K562 (cell line): ENCODE data around the gene NR3C2. TPM values are rescaled to one million over a fixed set of nuclear protein-coding genes. Genes with fewer than 3 reads are reported as not detected.

Source experiments
- ATAC-seq: fragments of 200-7000 bp; cut with Tn5 transposase; 3 replicates; pipeline ENCODE4 v1.9.1; 2020; ENCODE audit warnings: moderate library complexity
- BruUV-seq: library from RNA; stranded (reverse); fragments of 400-500 nt; replicated peaks from 2 replicates; lab custom pipeline; 2021; lab: Mats Ljungman, UMichigan
- CTCF ChIA-PET: fragments of 300-600 bp; formaldehyde crosslinking; extraction: SDS; loops from one replicate; lab custom pipeline; 2021; ENCODE audit warnings: low intra/inter-chr PET ratio; lab: Yijun Ruan, JAX
- POLR2A ChIA-PET: fragments of 300-600, 350-650 bp; sonication (Branson Sonifier 250); formaldehyde crosslinking; extraction: SDS; loops from one replicate; lab custom pipeline; 2021; ENCODE audit warnings: antibody characterized with exemption, inconsistent platforms; lab: Yijun Ruan, JAX
- DNase-seq, 4 experiments: peaks; one replicate each; pipeline versions ENCODE4 v3.0.0 to v3.0.0-alpha.2; 2011 to 2018; ENCODE audit warnings: low spot score in 3 of 4, mixed read lengths in 3 of 4; ENCODE audit errors: extremely low read depth in 1 of 4
- FAIRE-seq: peaks from 2 replicates; lab custom pipeline; 2011; peaks lifted over from hg19 to GRCh38; lab: Jason Lieb, UNC
- H2AFZ ChIP-seq: 2 replicates; pipeline ENCODE4 v1.6.0; 2011; ENCODE audit warnings: low read depth, low read length, control low read depth, inconsistent platforms
- H3K27ac ChIP-seq: fragments of 200-600 bp; 3 replicates; pipeline ENCODE4 v1.8.0; 2011; ENCODE audit warnings: low read depth, mild to moderate bottlenecking, control low read depth, inconsistent platforms, low read length, moderate library complexity, mixed read lengths; ENCODE audit errors: extremely low read depth
- H3K27me3 ChIP-seq, 2 experiments: fragments of 300-600 bp in 1 of 2; 2 replicates in 1 of 2; 3 replicates in 1 of 2; pipeline versions ENCODE4 v1.6.0 to v1.8.0; 2011; ENCODE audit warnings: inconsistent platforms in 2 of 2, low read length in 2 of 2, mild to moderate bottlenecking in 1 of 2, mixed read lengths in 1 of 2, moderate library complexity in 1 of 2; ENCODE audit not compliant: control insufficient read depth in 2 of 2, insufficient read depth in 2 of 2
- H3K36me3 ChIP-seq: fragments of 300-600 bp; 3 replicates; pipeline ENCODE4 v1.8.0; 2011; ENCODE audit warnings: mild to moderate bottlenecking, low read length, inconsistent platforms; ENCODE audit not compliant: control insufficient read depth, insufficient read depth
- H3K4me1 ChIP-seq, 2 experiments: fragments of 200-600 bp in 1 of 2; replicated peaks in 1 of 2; 2 replicates in 1 of 2; 3 replicates in 1 of 2; pipeline versions ENCODE4 v1.5.1 to v1.8.0; 2011; ENCODE audit warnings: inconsistent platforms in 2 of 2, low read length in 2 of 2, mild to moderate bottlenecking in 1 of 2, mixed read lengths in 1 of 2, moderate library complexity in 1 of 2; ENCODE audit not compliant: control insufficient read depth in 2 of 2, insufficient read depth in 2 of 2
- H3K4me2 ChIP-seq: 2 replicates; pipeline ENCODE4 v1.6.1; 2011; ENCODE audit warnings: low read length, control low read depth, inconsistent platforms, mixed read lengths; ENCODE audit not compliant: insufficient read depth
- H3K4me3 ChIP-seq: fragments of 200-600 bp; sonication (generic), shearing (Covaris generic); 2 replicates; pipeline ENCODE4 v1.5.1; 2016; ENCODE audit warnings: control low read depth, inconsistent platforms
- H3K79me2 ChIP-seq: fragments of 200-600 bp; 3 replicates; pipeline ENCODE4 v1.8.0; 2011; ENCODE audit warnings: low read length, inconsistent platforms; ENCODE audit not compliant: control insufficient read depth, insufficient read depth
- H3K9ac ChIP-seq, 2 experiments: 2 replicates each; pipeline versions ENCODE4 v1.6.0 to v1.6.1; 2011; ENCODE audit warnings: low read depth in 2 of 2, low read length in 2 of 2, control low read depth in 1 of 2, inconsistent platforms in 1 of 2, mild to moderate bottlenecking in 1 of 2, mixed read lengths in 1 of 2; ENCODE audit not compliant: insufficient read depth in 1 of 2
- H3K9me1 ChIP-seq: one replicate; pipeline ENCODE4 v1.6.0; 2011; ENCODE audit warnings: inconsistent platforms, mild to moderate bottlenecking, low read length, moderate library complexity; ENCODE audit not compliant: control insufficient read depth, insufficient read depth
- H3K9me3 ChIP-seq: replicated peaks from 2 replicates; pipeline ENCODE4 v1.5.1; 2011; ENCODE audit warnings: low read depth, low read length, inconsistent platforms; ENCODE audit not compliant: control insufficient read depth, insufficient read depth
- H4K20me1 ChIP-seq: replicated peaks from 2 replicates; pipeline ENCODE4 v1.6.1; 2011; ENCODE audit warnings: low read length, inconsistent platforms, mixed read lengths; ENCODE audit not compliant: control insufficient read depth, insufficient read depth
- BDP1 ChIP-seq: IDR thresholded peaks from 3 replicates; pipeline ENCODE4 v1.6.1; 2011; ENCODE audit not compliant: insufficient read length, insufficient read depth
- BRF1 ChIP-seq: IDR thresholded peaks from 3 replicates; pipeline ENCODE4 v1.6.1; 2011; ENCODE audit warnings: borderline replicate concordance, mild to moderate bottlenecking; ENCODE audit not compliant: insufficient read length; ENCODE audit errors: extremely low read depth
- HNRNPLL ChIP-seq: fragments of 200-400 bp; formaldehyde crosslinking; IDR thresholded peaks from 2 replicates; pipeline ENCODE4 v1.6.1; 2017; ENCODE audit warnings: low read length, low read depth, mild to moderate bottlenecking; ENCODE audit not compliant: poor library complexity, severe bottlenecking
- HSF4 ChIP-seq: fragments of 250-450 bp; sonication (Bioruptor Pico); IDR thresholded peaks from 2 replicates; pipeline ENCODE4 v2.1.2; 2022; ENCODE audit warnings: mild to moderate bottlenecking, moderate library complexity, borderline replicate concordance
- MYNN ChIP-seq, 2 experiments: sonication (generic); formaldehyde crosslinking in 1 of 2; IDR thresholded peaks; 2 replicates each; pipeline versions ENCODE4 v1.5.0 to v1.6.1; 2016 to 2020; ENCODE audit warnings: antibody characterized with exemption in 1 of 2, missing genetic modification reagents in 1 of 2
- NFE2L1 ChIP-seq: fragments of 450-650 bp; IDR thresholded peaks from 2 replicates; pipeline ENCODE4 v1.6.1; 2016; ENCODE audit warnings: missing genetic modification characterization, low read depth, mild to moderate bottlenecking, missing compliant biosample characterization, moderate library complexity, borderline replicate concordance
- RBFOX2 ChIP-seq: fragments of 200-400 bp; formaldehyde crosslinking; IDR thresholded peaks from 2 replicates; pipeline ENCODE4 v1.6.1; 2017; ENCODE audit warnings: low read depth, mild to moderate bottlenecking, low read length, moderate library complexity
- SAFB ChIP-seq: fragments of 200-400 bp; formaldehyde crosslinking; IDR thresholded peaks from 2 replicates; pipeline ENCODE4 v1.6.1; 2017; ENCODE audit warnings: low read depth, low read length, borderline replicate concordance
- SAP30 ChIP-seq: fragments of 200-600 bp; sonication (generic); IDR thresholded peaks from 2 replicates; pipeline ENCODE4 v1.6.1; 2012; ENCODE audit warnings: borderline replicate concordance, low read depth, mild to moderate bottlenecking, moderate library complexity, low read length, control low read depth, inconsistent platforms; ENCODE audit not compliant: insufficient read depth, poor library complexity, severe bottlenecking
- ZNF263 ChIP-seq: sonication (generic); formaldehyde crosslinking; IDR thresholded peaks from 2 replicates; pipeline ENCODE4 v1.8.0; 2022; ENCODE audit warnings: mild to moderate bottlenecking, missing genetic modification reagents, borderline replicate concordance
- ZNF561 ChIP-seq: fragments of 450-650 bp; formaldehyde crosslinking; conservative IDR thresholded peaks from 2 replicates; pipeline ENCODE4 v1.4.0; 2020; ENCODE audit warnings: mild to moderate bottlenecking, moderate library complexity
- WGBS: fragments of 100-300 bp; shearing (Covaris generic); methylation state at CpG from one replicate; pipeline ENCODE4 v1.1.6; 2016; ENCODE audit warnings: low coverage, mixed read lengths; ENCODE audit not compliant: insufficient coverage; ENCODE audit errors: missing lambda C conversion rate; 5-methylcytosine and 5-hydroxymethylcytosine counted together
- in situ Hi-C: fragments of 300-500 bp; cut with MboI; formaldehyde crosslinking; loops from 4 replicates; pipeline ENCODE4 v1.15.0; 2018; ENCODE audit warnings: inconsistent platforms, mixed read lengths
- intact Hi-C: fragments of 100-400 bp; cut with micrococcal nuclease; formaldehyde crosslinking; loops from 2 replicates; pipeline ENCODE4 v1.14.2; 2022
- polyA plus RNA-seq, 8 experiments: library from polyadenylated mRNA; depleted of rRNA in 4 of 8; stranded (reverse) in 5 of 8; unstranded in 3 of 8; fragments of >200 nt; fragmentation: Nextera tagmentation in 2 of 8; fragmentation: Illumina TruSeq in 1 of 8; extraction: Ambion mirVana in 2 of 8; extraction: Trizol in 1 of 8; gene quantifications; 2 replicates each; pipeline versions ENCODE4 v1.2.1 to v1.2.3, GENCODE V29; 2011 to 2014; ENCODE audit warnings: inconsistent platforms in 1 of 8, missing spikeins in 1 of 8
- total RNA-seq, 7 experiments: library from RNA; depleted of rRNA in 6 of 7; stranded (reverse); fragments of >200 nt in 6 of 7; fragmentation: Illumina TruSeq in 2 of 7; extraction: Trizol in 2 of 7; gene quantifications; 2 replicates each; pipeline versions ENCODE4 v1.2.1 to v1.2.3, GENCODE V29; 2011 to 2021; ENCODE audit warnings: low replicate concordance in 1 of 7
- TF ChIP-seq, protein P1 (sequence below): fragments of 250-450 bp; sonication (Bioruptor Pico); IDR thresholded peaks from 2 replicates; pipeline ENCODE4 v1.4.0; 2020; ENCODE audit warnings: mild to moderate bottlenecking
- TF ChIP-seq, protein P2 (sequence below), 2 experiments: IDR thresholded peaks in 1 of 2; conservative IDR thresholded peaks in 1 of 2; 2 replicates each; pipeline ENCODE4 v1.6.1; 2016; ENCODE audit warnings: low read depth in 2 of 2, mild to moderate bottlenecking in 1 of 2, missing compliant biosample characterization in 1 of 2, missing genetic modification characterization in 1 of 2, moderate library complexity in 1 of 2
- TF ChIP-seq, protein P3 (sequence below): fragments of 450-650 bp; formaldehyde crosslinking; IDR thresholded peaks from 2 replicates; pipeline ENCODE4 v1.4.0; 2020; ENCODE audit warnings: mild to moderate bottlenecking
- TF ChIP-seq, protein P4 (sequence below): fragments of 250-450 bp; sonication (Bioruptor Pico); IDR thresholded peaks from 2 replicates; pipeline ENCODE4 v1.8.0; 2021; ENCODE audit warnings: mild to moderate bottlenecking, moderate library complexity

Gene NR3C2
- total and polyA plus RNA-seq, 9 of the 15 experiments (the other 6 are each of a cell fraction or from before 2014, with no cell fraction given): 0.01 to 0.28 (median 0.16) TPM; not detected in 2

DNA sequence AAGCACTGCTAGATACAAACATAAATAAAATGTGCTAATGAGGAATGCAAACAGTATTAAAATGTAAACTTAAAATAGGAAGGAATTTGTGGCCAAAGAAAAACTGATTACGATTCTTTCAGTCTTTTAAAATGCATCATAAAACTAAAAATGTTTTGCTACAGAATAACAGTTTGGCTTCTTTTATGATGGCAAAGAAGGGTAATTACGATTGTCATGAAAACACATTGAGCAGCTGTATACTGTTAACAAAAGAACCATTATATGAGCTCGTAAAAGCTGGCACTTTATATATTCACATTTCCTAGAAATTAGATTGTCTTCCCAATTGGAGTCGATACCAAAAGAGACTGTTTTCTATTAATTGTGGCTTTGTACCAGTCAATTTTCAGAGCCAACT, 290.4 kb downstream of the NR3C2 start:
- no peak overlapping the region for H2AFZ ChIP-seq
- H3K4me2 ChIP-seq: no peak overlapping the region
- H3K27me3 ChIP-seq: no peaks in the 10 kb centered on the region
- no peak for FAIRE-seq
- ATAC-seq: no peak
- intact Hi-C loops: no loop called here
- no peak overlapping the region for H3K27ac ChIP-seq
- BruUV-seq: no TSS peak
- DNase-seq: no peak
- no peaks in the 10 kb centered on the region for H3K9me1 ChIP-seq
- in situ Hi-C loops: no loop called here
- no peak overlapping the region for H3K4me3 ChIP-seq
- no peak overlapping the region for H3K9ac ChIP-seq
- H4K20me1 ChIP-seq: no peaks in the 10 kb centered on the region
- H3K36me3 ChIP-seq: no peaks in the 10 kb centered on the region
- no peaks in the 10 kb centered on the region for H3K4me1 ChIP-seq
- POLR2A ChIA-PET: no interaction called here
- H3K79me2 ChIP-seq: no peaks in the 10 kb centered on the region
- H3K9me3 ChIP-seq: no peaks in the 10 kb centered on the region
- CTCF ChIA-PET: no interaction called here
- 3% methylated on average over 4 of the region's 4 CpGs for WGBS
- no peak for TF ChIP-seq ZNF263
- TF ChIP-seq, protein P1, sequence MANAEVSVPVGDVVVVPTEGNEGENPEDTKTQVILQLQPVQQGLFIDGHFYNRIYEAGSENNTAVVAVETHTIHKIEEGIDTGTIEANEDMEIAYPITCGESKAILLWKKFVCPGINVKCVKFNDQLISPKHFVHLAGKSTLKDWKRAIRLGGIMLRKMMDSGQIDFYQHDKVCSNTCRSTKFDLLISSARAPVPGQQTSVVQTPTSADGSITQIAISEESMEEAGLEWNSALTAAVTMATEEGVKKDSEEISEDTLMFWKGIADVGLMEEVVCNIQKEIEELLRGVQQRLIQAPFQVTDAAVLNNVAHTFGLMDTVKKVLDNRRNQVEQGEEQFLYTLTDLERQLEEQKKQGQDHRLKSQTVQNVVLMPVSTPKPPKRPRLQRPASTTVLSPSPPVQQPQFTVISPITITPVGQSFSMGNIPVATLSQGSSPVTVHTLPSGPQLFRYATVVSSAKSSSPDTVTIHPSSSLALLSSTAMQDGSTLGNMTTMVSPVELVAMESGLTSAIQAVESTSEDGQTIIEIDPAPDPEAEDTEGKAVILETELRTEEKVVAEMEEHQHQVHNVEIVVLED (CRISPR knock-in tag): no peak
- TF ChIP-seq SAP30: no peak
- no peak for TF ChIP-seq HNRNPLL
- TF ChIP-seq ZNF561 (CRISPR knock-in tag): no peak
- TF ChIP-seq NFE2L1 (tag): no peak
- TF ChIP-seq, protein P2, sequence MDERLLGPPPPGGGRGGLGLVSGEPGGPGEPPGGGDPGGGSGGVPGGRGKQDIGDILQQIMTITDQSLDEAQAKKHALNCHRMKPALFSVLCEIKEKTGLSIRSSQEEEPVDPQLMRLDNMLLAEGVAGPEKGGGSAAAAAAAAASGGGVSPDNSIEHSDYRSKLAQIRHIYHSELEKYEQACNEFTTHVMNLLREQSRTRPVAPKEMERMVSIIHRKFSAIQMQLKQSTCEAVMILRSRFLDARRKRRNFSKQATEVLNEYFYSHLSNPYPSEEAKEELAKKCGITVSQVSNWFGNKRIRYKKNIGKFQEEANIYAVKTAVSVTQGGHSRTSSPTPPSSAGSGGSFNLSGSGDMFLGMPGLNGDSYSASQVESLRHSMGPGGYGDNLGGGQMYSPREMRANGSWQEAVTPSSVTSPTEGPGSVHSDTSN (CRISPR knock-in tag; IDR thresholded peaks at IDR 0.05; ENCODE audit: low read depth): no peak
- TF ChIP-seq, protein P2 (tag; conservative IDR thresholded peaks at IDR 0.05; ENCODE audit: low read depth): no peak
- TF ChIP-seq SAFB: no peak
- TF ChIP-seq HSF4 (CRISPR knock-in tag): no peak
- TF ChIP-seq, protein P3, sequence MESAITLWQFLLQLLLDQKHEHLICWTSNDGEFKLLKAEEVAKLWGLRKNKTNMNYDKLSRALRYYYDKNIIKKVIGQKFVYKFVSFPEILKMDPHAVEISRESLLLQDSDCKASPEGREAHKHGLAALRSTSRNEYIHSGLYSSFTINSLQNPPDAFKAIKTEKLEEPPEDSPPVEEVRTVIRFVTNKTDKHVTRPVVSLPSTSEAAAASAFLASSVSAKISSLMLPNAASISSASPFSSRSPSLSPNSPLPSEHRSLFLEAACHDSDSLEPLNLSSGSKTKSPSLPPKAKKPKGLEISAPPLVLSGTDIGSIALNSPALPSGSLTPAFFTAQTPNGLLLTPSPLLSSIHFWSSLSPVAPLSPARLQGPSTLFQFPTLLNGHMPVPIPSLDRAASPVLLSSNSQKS (CRISPR knock-in tag): no peak
- TF ChIP-seq, protein P4, sequence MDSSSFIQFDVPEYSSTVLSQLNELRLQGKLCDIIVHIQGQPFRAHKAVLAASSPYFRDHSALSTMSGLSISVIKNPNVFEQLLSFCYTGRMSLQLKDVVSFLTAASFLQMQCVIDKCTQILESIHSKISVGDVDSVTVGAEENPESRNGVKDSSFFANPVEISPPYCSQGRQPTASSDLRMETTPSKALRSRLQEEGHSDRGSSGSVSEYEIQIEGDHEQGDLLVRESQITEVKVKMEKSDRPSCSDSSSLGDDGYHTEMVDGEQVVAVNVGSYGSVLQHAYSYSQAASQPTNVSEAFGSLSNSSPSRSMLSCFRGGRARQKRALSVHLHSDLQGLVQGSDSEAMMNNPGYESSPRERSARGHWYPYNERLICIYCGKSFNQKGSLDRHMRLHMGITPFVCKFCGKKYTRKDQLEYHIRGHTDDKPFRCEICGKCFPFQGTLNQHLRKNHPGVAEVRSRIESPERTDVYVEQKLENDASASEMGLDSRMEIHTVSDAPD: no peak
- no peak for TF ChIP-seq RBFOX2
- TF ChIP-seq MYNN (IDR thresholded peaks at IDR 0.05): no peak
- TF ChIP-seq MYNN (CRISPR knock-in tag; IDR thresholded peaks at IDR 0.05): no peak
- no peak for TF ChIP-seq BDP1
- no peak for TF ChIP-seq BRF1
